Tibial nerve (tissue), 4 donors: ENCODE measurements around the gene MAN1A2. TPM values are rescaled to one million over a fixed set of nuclear protein-coding genes. Genes with fewer than 3 reads are reported as not detected.

ENCODE experiments used
- DNase-seq, 2 donors: peaks; one replicate each; pipeline ENCODE4 v3.0.0-alpha.2; 2019; ENCODE audit warnings: low spot score in 2 of 2
- H3K27ac ChIP-seq, 4 donors: fragments of 200-600 bp; sonication (generic) in 3 of 4; one replicate each; pipeline ENCODE4 v1.5.1; 2017 to 2019; ENCODE audit warnings: mild to moderate bottlenecking in 1 of 4
- H3K27me3 ChIP-seq, 2 donors: fragments of 200-600 bp; sonication (generic) in 1 of 2; one replicate each; pipeline versions ENCODE4 v1.5.1 to v1.6.0; 2017 to 2019
- H3K36me3 ChIP-seq, 3 donors: fragments of 200-600 bp; sonication (generic); one replicate each; pipeline ENCODE4 v1.5.1; 2018 to 2019
- H3K4me1 ChIP-seq, 4 donors: fragments of 200-600 bp; sonication (generic) in 3 of 4; one replicate each; pipeline ENCODE4 v1.5.1; 2017 to 2019
- H3K4me3 ChIP-seq, 4 donors: fragments of 200-600 bp; sonication (generic) in 3 of 4; one replicate each; pipeline ENCODE4 v1.5.1; 2017 to 2019; ENCODE audit warnings: mild to moderate bottlenecking in 1 of 4, moderate library complexity in 1 of 4
- H3K9me3 ChIP-seq, 4 donors: fragments of 200-600 bp; sonication (generic) in 3 of 4; one replicate each; pipeline ENCODE4 v1.5.1; 2017 to 2019
- EP300 ChIP-seq, 2 donors: sonication (generic); formaldehyde crosslinking; IDR thresholded peaks; one replicate each; pipeline ENCODE4 v1.6.1; 2017; ENCODE audit warnings: antibody characterized with exemption in 2 of 2, mild to moderate bottlenecking in 1 of 2
- POLR2A ChIP-seq, 2 donors: fragments of 450-650 bp; IDR thresholded peaks; one replicate each; pipeline ENCODE4 v1.6.1; 2017; ENCODE audit warnings: antibody characterized with exemption in 2 of 2, mild to moderate bottlenecking in 2 of 2, moderate library complexity in 2 of 2
- WGBS, 2 donors: methylation state at CpG; one replicate each; pipeline ENCODE4 v1.1.5; 2018; 5-methylcytosine and 5-hydroxymethylcytosine counted together
- total RNA-seq, 4 donors: library from RNA; depleted of rRNA; stranded (reverse); fragments of >200 nt; gene quantifications; one replicate each; pipeline ENCODE4 v1.1.0, GENCODE V29; 2016
- TF ChIP-seq, protein P1 (sequence below), 5 experiments: fragments of 200-600 bp in 3 of 5; fragments of 450-650 bp in 2 of 5; sonication (generic) in 3 of 5; IDR thresholded peaks; one replicate each; pipeline ENCODE4 v1.5.1; 2016 to 2019; ENCODE audit warnings: antibody characterized with exemption in 5 of 5, mild to moderate bottlenecking in 3 of 5, moderate library complexity in 2 of 5

MAN1A2 gene
- total RNA-seq, 4 donors from 2014 or later, result 31.4 to 65.7 (median 45.6) TPM

DNA sequence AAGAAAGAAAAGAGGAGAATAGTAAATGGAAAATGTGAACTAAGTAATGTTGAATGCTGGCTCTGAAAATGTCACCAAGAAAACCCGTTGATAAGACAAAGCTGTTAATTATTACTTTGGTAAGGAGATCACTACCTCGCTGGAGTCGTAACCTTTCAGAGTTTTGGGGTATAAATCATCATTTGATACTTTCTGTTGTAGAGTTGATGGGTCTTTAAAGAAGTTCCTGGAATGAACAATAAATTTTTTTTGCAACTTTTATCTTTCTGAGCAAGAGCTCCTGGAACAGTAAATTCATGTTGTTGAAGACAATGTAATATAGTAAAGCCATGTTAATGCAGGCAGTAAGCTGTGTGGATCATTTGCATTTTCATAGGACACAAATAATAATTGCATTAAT is 46.2 kb downstream of the MAN1A2 start:
- TF ChIP-seq EP300 (IDR thresholded peaks at IDR 0.05) (no peak), POLR2A (IDR thresholded peaks at IDR 0.05) (no peak)
- TF ChIP-seq, protein P1, sequence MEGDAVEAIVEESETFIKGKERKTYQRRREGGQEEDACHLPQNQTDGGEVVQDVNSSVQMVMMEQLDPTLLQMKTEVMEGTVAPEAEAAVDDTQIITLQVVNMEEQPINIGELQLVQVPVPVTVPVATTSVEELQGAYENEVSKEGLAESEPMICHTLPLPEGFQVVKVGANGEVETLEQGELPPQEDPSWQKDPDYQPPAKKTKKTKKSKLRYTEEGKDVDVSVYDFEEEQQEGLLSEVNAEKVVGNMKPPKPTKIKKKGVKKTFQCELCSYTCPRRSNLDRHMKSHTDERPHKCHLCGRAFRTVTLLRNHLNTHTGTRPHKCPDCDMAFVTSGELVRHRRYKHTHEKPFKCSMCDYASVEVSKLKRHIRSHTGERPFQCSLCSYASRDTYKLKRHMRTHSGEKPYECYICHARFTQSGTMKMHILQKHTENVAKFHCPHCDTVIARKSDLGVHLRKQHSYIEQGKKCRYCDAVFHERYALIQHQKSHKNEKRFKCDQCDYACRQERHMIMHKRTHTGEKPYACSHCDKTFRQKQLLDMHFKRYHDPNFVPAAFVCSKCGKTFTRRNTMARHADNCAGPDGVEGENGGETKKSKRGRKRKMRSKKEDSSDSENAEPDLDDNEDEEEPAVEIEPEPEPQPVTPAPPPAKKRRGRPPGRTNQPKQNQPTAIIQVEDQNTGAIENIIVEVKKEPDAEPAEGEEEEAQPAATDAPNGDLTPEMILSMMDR (IDR thresholded peaks at IDR 0.05), result no peak
- Histone ChIP-seq H3K4me1 (no peaks in the 10 kb centered on the region), H3K4me3 (no peak overlapping the region), H3K36me3 (peaks cover 0 to 12% (median 0%) of the 10 kb centered on the region in 3 donors), H3K9me3 (no peaks in the 10 kb centered on the region), H3K27ac (no peak overlapping the region), H3K27me3 (no peaks in the 10 kb centered on the region)
- DNase-seq, result no peak
- WGBS, 2 donors, result 67 to 70% methylated on average over 3 of the region's 3 CpGs

- H3K27me3 ChIP-seq, result no peaks in the 10 kb centered on the region
- no peak overlapping the region for H3K27ac ChIP-seq
- DNase-seq, result no peak
- peaks cover 0 to 12% (median 0%) of the 10 kb centered on the region in 3 donors for H3K36me3 ChIP-seq
- H3K9me3 ChIP-seq, result no peaks in the 10 kb centered on the region
- no peak overlapping the region for H3K4me3 ChIP-seq
- no peaks in the 10 kb centered on the region for H3K4me1 ChIP-seq
- TF ChIP-seq EP300 (IDR thresholded peaks at IDR 0.05) (no peak), POLR2A (IDR thresholded peaks at IDR 0.05) (no peak)
- 98 to 99% methylated on average over 4 of the region's 4 CpGs for WGBS, 2 donors
These were observed 47.7 kb downstream of the MAN1A2 start for GRCh38 chr1:117414943-117415342.

DNA sequence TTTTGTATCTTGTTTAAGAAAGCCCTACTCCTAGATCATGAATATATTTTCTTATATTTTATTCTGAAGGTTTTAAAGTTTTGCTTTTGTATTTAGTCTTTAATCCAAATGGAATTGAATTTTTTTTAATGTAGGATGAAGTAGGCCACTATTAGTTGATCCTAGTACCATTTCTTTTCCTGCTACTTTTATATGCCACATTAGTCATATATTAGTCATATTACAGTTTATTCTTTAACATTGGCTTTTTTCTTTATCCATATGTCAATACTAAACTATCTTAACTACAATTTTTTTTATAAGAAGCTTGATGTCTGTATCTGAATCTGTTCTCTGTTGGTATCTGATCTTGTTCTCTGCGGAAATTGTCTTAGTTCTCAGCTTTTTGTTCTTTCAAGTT is 48.8 kb downstream of the MAN1A2 start:
- no peak for DNase-seq
- Histone ChIP-seq H3K36me3 (peaks cover 0 to 12% (median 0%) of the 10 kb centered on the region in 3 donors), H3K4me1 (no peaks in the 10 kb centered on the region), H3K27me3 (no peaks in the 10 kb centered on the region), H3K9me3 (no peaks in the 10 kb centered on the region), H3K27ac (no peak overlapping the region), H3K4me3 (no peak overlapping the region)
- WGBS, 2 donors, result 88 to 95% methylated on average over 1 of the region's 1 CpG
- TF ChIP-seq POLR2A (IDR thresholded peaks at IDR 0.05), result no peak
- TF ChIP-seq EP300 (IDR thresholded peaks at IDR 0.05), result no peak
- TF ChIP-seq, protein P1 (IDR thresholded peaks at IDR 0.05), result no peak

- H3K27me3 ChIP-seq, result no peaks in the 10 kb centered on the region
- no peak for TF ChIP-seq POLR2A (IDR thresholded peaks at IDR 0.05)
- TF ChIP-seq, protein P1 (IDR thresholded peaks at IDR 0.05), result no peak
- TF ChIP-seq EP300 (IDR thresholded peaks at IDR 0.05), result no peak
These were observed 49.4 kb downstream of the MAN1A2 start for GRCh38 chr1:117416546-117417125.

DNA sequence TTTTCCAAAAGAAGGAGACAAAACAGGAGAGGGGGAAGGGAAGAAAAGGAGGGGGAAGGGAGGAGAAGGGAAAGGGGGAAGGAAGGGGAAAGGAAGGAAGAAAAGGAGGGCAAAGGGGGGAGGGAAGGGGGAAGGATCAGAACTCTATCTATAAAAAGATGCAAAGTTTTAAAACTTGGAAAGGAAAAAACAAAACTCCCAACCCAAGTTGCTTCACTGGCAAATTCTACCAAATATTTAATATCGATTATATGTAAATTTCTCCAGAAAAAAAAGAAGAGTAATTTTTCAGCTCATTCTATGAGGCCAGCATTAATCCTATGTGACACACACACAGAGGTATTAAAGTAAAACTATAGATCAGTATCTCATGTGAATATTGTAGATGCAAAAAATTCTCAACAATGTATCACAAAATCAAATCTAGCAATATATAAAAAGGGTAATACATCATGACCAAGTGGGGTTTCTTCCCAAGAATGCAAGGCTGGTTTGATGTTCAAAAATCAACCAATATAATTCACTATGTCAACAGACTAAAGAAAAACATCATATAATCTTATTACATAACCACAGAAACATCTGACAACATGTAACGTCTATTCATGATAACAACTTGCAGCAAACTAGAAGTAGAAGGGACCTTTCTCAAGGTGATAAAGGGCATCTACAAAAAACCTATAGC is 57.9 kb downstream of the MAN1A2 start:
- Histone ChIP-seq H3K27me3 (no peaks in the 10 kb centered on the region), H3K27ac (no peak overlapping the region), H3K9me3 (peaks cover 0 to 33% (median 1%) of the 10 kb centered on the region in 4 donors), H3K4me1 (no peaks in the 10 kb centered on the region), H3K4me3 (no peak overlapping the region), H3K36me3 (peaks cover 0 to 25% (median 3%) of the 10 kb centered on the region in 3 donors)
- DNase-seq, result no peak
- TF ChIP-seq EP300 (IDR thresholded peaks at IDR 0.05), result no peak
- no peak for TF ChIP-seq POLR2A (IDR thresholded peaks at IDR 0.05)
- TF ChIP-seq, protein P1 (IDR thresholded peaks at IDR 0.05), result no peak
- WGBS, 2 donors, result 96 to 97% methylated on average over 2 of the region's 2 CpGs

More at GRCh38 chr1:117416546-117417125, 49.4 kb downstream of the MAN1A2 start:
- H3K4me3 ChIP-seq, result no peak overlapping the region
- no peak overlapping the region for H3K27ac ChIP-seq
- H3K9me3 ChIP-seq, result no peaks in the 10 kb centered on the region
- no peaks in the 10 kb centered on the region for H3K4me1 ChIP-seq
- DNase-seq, result no peak
- H3K36me3 ChIP-seq, result peaks cover 0 to 12% (median 0%) of the 10 kb centered on the region in 3 donors
